Activated CD4-positive, alpha-beta T cell treated with anti-CD3 and anti-CD28 coated beads, Interleukin-2, Interleukin-6, amounts not matched to agents 100 ng/mL and 50 ng/mL, durations not matched to agents 16 hours and 8 hours (primary cell): Measurements from ENCODE around the gene THEMIS.
"Not testable (repeated sequence)": the region's sequence is repeated elsewhere in the genome, so short reads cannot be mapped to it uniquely, and the experiment has no call there.

Experiments used
- DNase-seq: peaks from one replicate; pipeline ENCODE4 v3.0.0-alpha.2; 2020

The THEMIS gene

DNA sequence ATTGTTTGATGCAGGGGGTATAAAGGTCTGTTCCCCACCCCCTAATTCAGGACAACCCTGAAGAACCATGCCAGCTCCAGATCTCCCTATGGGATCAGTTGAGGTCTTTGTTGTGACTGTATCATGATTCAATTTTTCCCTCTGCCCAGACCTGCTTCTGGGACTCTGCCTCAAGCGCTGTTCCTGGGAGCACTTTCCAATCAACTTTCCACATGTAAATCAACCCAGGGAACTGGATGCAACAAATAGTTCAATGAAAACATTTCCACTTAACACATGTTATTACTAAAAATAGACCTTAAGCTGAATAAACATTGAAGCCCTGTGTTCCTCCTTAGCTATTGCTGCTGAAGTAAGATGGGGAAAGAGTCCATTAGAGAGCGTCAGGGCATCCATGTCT is 184.4 kb downstream of the THEMIS start:
- no peak for DNase-seq

- no peak for DNase-seq
Measured at GRCh38 chr6:127710668-127711067, 190.2 kb downstream of the THEMIS start.

GRCh38 chr6:127706216-127706615 is 194.6 kb downstream of the THEMIS start:
- no peak for DNase-seq

GRCh38 chr6:127695108-127695507 is 205.8 kb downstream of the THEMIS start:
- DNase-seq: no peak

DNA sequence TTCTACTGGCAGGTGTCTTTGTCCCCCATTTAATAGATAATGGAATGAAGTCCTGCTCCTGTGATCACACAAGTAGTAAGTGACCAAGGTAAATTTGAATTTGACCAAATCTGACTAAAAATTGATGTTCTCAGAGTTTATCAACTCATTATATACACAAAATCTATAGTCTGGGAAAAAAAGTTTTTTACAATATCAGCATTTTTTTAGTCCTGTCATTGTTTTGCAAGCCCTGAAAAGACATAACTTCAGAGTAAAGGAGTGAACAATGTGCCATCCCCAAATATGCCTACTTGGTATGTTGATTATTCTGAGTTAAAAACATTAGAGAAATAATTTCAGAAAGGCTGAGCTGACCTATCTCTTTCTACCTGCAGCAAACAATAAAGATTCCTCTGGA is 209.7 kb downstream of the THEMIS start:
- no peak for DNase-seq

- no peak for DNase-seq
Measured at GRCh38 chr6:127690588-127690987, 210.3 kb downstream of the THEMIS start.

- DNase-seq: no peak
Measured at GRCh38 chr6:127690092-127690491, 210.8 kb downstream of the THEMIS start.

DNA sequence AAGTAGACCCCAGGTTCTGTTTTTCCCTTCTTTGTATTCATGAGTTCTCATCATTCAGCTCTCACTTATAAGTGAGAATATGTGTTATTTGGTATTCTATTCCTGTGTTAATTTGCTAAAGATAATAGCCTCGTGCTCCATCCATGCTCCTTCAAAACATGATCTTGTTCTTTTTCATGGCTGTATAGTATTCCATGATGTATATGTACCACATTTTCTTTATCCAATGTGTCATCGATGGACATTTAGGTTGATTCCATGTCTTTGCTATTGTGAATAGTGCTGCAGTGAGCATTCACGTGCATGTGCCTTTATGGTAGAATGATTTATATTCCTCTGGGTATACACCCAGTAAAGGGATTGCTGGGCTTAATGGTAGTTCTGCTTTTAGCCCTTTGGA is 213.4 kb downstream of the THEMIS start:
- DNase-seq: not testable (repeated sequence)

DNA sequence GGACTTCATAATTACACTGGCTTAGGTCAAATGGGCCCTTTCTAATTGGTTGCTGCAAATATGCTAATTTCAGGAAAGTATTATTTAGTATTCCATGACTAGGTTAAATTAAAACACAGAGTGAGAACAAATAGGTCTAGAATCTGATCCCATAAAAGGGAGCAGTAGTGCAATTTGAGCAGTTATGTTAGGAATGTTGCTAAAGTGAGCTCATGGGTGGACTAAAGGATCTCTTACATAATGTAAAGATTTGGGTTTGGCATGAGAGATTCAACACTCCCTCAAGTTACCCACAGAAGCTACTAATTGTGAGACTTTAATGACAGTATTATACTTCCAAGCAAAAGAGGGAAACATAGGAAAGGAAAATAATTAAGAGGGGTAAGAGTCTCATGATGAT is 214.8 kb downstream of the THEMIS start:
- DNase-seq: no peak

- DNase-seq: no peak
Measured at GRCh38 chr6:127684501-127684900, 216.4 kb downstream of the THEMIS start.
